Loucy (cell line): ENCODE measurements around the gene EEF1A2.

ENCODE experiments used
- H2AFZ ChIP-seq: fragments of 200-600 bp; sonication (generic); 2 replicates; pipeline ENCODE4 v1.6.0; 2016; ENCODE audit warnings: antibody characterized with exemption, mild to moderate bottlenecking, low read length, moderate library complexity
- H3F3A ChIP-seq: fragments of 200-600 bp; 2 replicates; pipeline ENCODE4 v1.6.0; 2016; ENCODE audit warnings: antibody characterized with exemption, low read depth, mild to moderate bottlenecking
- H3K27me3 ChIP-seq: fragments of 200-600 bp; sonication (generic); 2 replicates; pipeline ENCODE4 v1.6.1; 2014; ENCODE audit warnings: low read length, mild to moderate bottlenecking; ENCODE audit not compliant: insufficient read depth, poor library complexity, severe bottlenecking
- H3K36me3 ChIP-seq: fragments of 200-600 bp; sonication (generic); 2 replicates; pipeline ENCODE4 v1.6.1; 2016; ENCODE audit warnings: low read length; ENCODE audit not compliant: insufficient read depth
- H3K4me1 ChIP-seq: fragments of 200-600 bp; sonication (generic); 2 replicates; pipeline ENCODE4 v1.5.1; 2014; ENCODE audit warnings: low read length, mild to moderate bottlenecking; ENCODE audit not compliant: insufficient read depth, poor library complexity, severe bottlenecking
- H3K4me2 ChIP-seq: fragments of 200-600 bp; sonication (generic); 2 replicates; pipeline ENCODE4 v1.6.0; 2014; ENCODE audit warnings: antibody characterized with exemption, low read length, low read depth, mild to moderate bottlenecking; ENCODE audit not compliant: poor library complexity, severe bottlenecking
- H3K4me3 ChIP-seq: fragments of 200-600 bp; sonication (generic); 2 replicates; pipeline ENCODE4 v1.5.1; 2014; ENCODE audit warnings: low read length, mild to moderate bottlenecking, mixed read lengths; ENCODE audit not compliant: poor library complexity, severe bottlenecking
- H3K79me2 ChIP-seq: fragments of 200-600 bp; sonication (generic); 2 replicates; pipeline ENCODE4 v1.6.1; 2014; ENCODE audit warnings: low read length; ENCODE audit not compliant: insufficient read depth
- H3K9ac ChIP-seq: fragments of 200-600 bp; sonication (generic); 2 replicates; pipeline ENCODE4 v1.6.0; 2014; ENCODE audit warnings: mild to moderate bottlenecking, low read depth, low read length, moderate library complexity; ENCODE audit not compliant: poor library complexity, severe bottlenecking
- H3K9me2 ChIP-seq: fragments of 200-600 bp; sonication (generic); replicated peaks from 2 replicates; pipeline ENCODE4 v1.6.1; 2016; ENCODE audit warnings: low read depth, low read length, mixed read lengths
- H3K9me3 ChIP-seq: fragments of 200-600 bp; sonication (generic); 2 replicates; pipeline ENCODE4 v1.6.1; 2014; ENCODE audit warnings: mild to moderate bottlenecking, antibody characterized with exemption, low read length, low read depth; ENCODE audit not compliant: insufficient read depth
- H4K20me1 ChIP-seq: fragments of 200-600 bp; sonication (generic); 2 replicates; pipeline ENCODE4 v1.6.0; 2014; ENCODE audit warnings: antibody characterized with exemption, low read length, mild to moderate bottlenecking; ENCODE audit not compliant: insufficient read depth, poor library complexity, severe bottlenecking
- EZH2phosphoT487 ChIP-seq: fragments of 200-600 bp; IDR thresholded peaks from 2 replicates; pipeline ENCODE4 v1.6.1; 2018; ENCODE audit warnings: antibody characterized with exemption, mild to moderate bottlenecking, moderate library complexity, borderline replicate concordance
- TF ChIP-seq, protein P1 (sequence below): fragments of 200-600 bp; sonication (generic); conservative IDR thresholded peaks from 2 replicates; pipeline ENCODE4 v1.5.1; 2014; ENCODE audit warnings: mild to moderate bottlenecking, antibody characterized with exemption, low read length

Gene EEF1A2

DNA sequence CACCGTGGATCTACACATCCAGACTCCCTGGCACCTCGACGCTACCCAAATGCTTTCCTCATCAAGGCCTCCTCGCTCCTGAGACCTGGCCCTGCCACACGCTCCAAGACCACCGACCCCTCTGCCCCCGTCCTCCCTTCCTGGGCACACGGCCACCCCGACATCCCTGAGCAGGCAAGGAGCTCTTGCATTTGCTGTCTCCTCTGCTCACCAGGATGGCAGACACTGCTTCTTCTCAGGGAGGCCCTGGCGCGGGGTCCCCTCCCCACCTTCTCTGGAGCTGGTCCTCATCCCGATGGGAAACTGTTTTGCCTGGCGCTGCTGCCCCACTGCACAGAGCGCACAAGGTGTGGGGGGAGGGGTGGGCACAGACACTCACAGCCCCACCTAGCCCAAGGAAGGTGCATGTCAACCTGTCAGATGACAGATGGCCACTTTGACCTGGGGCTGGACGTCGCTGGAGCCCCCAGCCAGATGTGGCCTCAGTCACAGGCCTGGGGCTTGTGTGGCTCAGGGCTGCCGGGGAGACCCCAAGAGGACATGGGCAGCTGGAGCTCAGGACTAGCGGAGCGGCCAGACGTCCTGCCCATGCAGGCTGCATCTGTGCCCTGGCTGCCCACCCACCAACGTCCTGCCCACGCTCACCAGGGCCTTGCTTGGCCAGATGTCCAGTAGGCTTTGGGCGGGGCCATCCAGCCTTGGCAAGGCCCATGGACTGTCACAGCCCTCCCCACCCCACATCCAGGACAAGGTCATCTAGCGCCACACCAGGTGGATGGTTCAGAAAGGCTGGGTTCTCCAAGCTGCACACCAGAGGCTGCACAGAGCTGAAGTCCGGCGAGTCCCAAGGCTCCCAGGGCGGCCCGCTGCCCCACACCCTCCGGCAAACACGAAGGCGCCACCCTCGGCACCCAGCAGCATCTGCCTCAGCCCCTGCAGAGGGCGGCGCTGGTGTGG lies 20.3 kb downstream of the EEF1A2 start:
- no peak overlapping the region for H3K9ac ChIP-seq

DNA sequence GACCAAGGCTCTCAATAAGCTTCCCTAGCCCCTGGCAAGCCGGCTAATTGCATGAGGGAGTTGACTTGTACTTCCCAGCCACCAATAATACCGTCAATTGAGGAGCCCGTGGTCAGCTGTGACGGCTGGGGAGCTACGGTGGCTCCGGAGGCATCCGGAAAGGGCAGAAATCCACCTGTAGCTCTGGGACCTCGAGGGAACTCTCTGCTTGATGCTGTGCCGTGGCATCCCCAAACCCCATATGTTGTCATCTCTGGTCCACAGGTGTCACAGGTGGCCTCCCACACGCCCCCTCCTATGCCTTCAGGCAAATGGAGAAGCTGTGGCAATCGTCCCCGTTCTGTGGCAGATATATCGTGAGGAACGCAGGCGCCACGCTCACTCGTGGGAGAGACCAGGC lies 20.9 kb downstream of the EEF1A2 start:
- Histone ChIP-seq H3K4me1 (peaks cover 4% of the 10 kb centered on the region), H3K9me2 (no peaks in the 10 kb centered on the region), H3K79me2 (no peaks in the 10 kb centered on the region), H4K20me1 (no peaks in the 10 kb centered on the region), H2AFZ (no peak overlapping the region), H3K27me3 (no peaks in the 10 kb centered on the region), H3K4me2 (no peak overlapping the region), H3K36me3 (no peaks in the 10 kb centered on the region), H3K4me3 (no peak overlapping the region), H3K9ac (no peak overlapping the region), H3F3A (no peaks in the 10 kb centered on the region), H3K9me3 (no peaks in the 10 kb centered on the region)
- TF ChIP-seq, protein P1, sequence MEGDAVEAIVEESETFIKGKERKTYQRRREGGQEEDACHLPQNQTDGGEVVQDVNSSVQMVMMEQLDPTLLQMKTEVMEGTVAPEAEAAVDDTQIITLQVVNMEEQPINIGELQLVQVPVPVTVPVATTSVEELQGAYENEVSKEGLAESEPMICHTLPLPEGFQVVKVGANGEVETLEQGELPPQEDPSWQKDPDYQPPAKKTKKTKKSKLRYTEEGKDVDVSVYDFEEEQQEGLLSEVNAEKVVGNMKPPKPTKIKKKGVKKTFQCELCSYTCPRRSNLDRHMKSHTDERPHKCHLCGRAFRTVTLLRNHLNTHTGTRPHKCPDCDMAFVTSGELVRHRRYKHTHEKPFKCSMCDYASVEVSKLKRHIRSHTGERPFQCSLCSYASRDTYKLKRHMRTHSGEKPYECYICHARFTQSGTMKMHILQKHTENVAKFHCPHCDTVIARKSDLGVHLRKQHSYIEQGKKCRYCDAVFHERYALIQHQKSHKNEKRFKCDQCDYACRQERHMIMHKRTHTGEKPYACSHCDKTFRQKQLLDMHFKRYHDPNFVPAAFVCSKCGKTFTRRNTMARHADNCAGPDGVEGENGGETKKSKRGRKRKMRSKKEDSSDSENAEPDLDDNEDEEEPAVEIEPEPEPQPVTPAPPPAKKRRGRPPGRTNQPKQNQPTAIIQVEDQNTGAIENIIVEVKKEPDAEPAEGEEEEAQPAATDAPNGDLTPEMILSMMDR = no peak
- no peak for TF ChIP-seq EZH2phosphoT487

More for the DNA sequence above, 20.3 kb downstream of the EEF1A2 start:
- no peaks in the 10 kb centered on the region for H3K9me2 ChIP-seq
- TF ChIP-seq, protein P1 = no peak
- TF ChIP-seq EZH2phosphoT487 = no peak
- H3K4me2 ChIP-seq = no peak overlapping the region
- no peaks in the 10 kb centered on the region for H3K27me3 ChIP-seq
- no peaks in the 10 kb centered on the region for H3K79me2 ChIP-seq
- H4K20me1 ChIP-seq = no peaks in the 10 kb centered on the region
- H2AFZ ChIP-seq = no peak overlapping the region
- no peaks in the 10 kb centered on the region for H3K9me3 ChIP-seq
- H3K4me3 ChIP-seq = no peak overlapping the region
- H3F3A ChIP-seq = no peaks in the 10 kb centered on the region
- no peaks in the 10 kb centered on the region for H3K36me3 ChIP-seq
- H3K4me1 ChIP-seq = peaks cover 9% of the 10 kb centered on the region

- no peak for TF ChIP-seq EZH2phosphoT487
- TF ChIP-seq, protein P1 = no peak
- H3K79me2 ChIP-seq = no peaks in the 10 kb centered on the region
- no peak overlapping the region for H3K9ac ChIP-seq
- H3K4me3 ChIP-seq = no peak overlapping the region
- H3K9me3 ChIP-seq = no peaks in the 10 kb centered on the region
- no peak overlapping the region for H3K4me2 ChIP-seq
- no peaks in the 10 kb centered on the region for H3F3A ChIP-seq
- H2AFZ ChIP-seq = no peak overlapping the region
- no peaks in the 10 kb centered on the region for H3K36me3 ChIP-seq
- no peaks in the 10 kb centered on the region for H3K9me2 ChIP-seq
- H4K20me1 ChIP-seq = no peaks in the 10 kb centered on the region
- no peaks in the 10 kb centered on the region for H3K4me1 ChIP-seq
- no peaks in the 10 kb centered on the region for H3K27me3 ChIP-seq
Observed at GRCh38 chr20:63477061-63477616, 21.7 kb downstream of the EEF1A2 start.
